WTC11 (cell line): Measurements from ENCODE around the gene PLD5. TPM values are rescaled to one million over a fixed set of nuclear protein-coding genes. Genes with fewer than 3 reads are reported as not detected.

Experiments
- ATAC-seq: fragments of 200-7000 bp; cut with Tn5 transposase; 2 replicates; pipeline ENCODE4 v1.10.0; 2021; ENCODE audit warnings: mild to moderate bottlenecking, moderate library complexity
- CTCF ChIA-PET: fragments of 300-600 bp; sonication (Branson Sonifier 250); formaldehyde crosslinking; loops from one replicate; lab custom pipeline; 2021; ENCODE audit warnings: antibody characterized with exemption; lab: Charles Lee
- POLR2A ChIA-PET: fragments of 350-600 bp; sonication (Branson Sonifier 250); formaldehyde crosslinking; loops from one replicate; lab custom pipeline; 2021; ENCODE audit warnings: antibody characterized with exemption; lab: Charles Lee
- DNase-seq: peaks from one replicate; pipeline ENCODE4 v3.0.0; 2021; ENCODE audit warnings: low spot score
- H3K27ac Mint-ChIP-seq: 2 replicates; pipeline ENCODE4 v1.8.0; 2021; ENCODE audit warnings: mixed read lengths
- H3K27me3 Mint-ChIP-seq: 2 replicates; pipeline ENCODE4 v1.8.0; 2021; ENCODE audit warnings: low read depth, mild to moderate bottlenecking, moderate library complexity, mixed read lengths
- H3K36me3 Mint-ChIP-seq: 2 replicates; pipeline ENCODE4 v1.8.0; 2021; ENCODE audit warnings: mixed read lengths
- H3K4me1 Mint-ChIP-seq: 2 replicates; pipeline ENCODE4 v1.8.0; 2022; ENCODE audit warnings: mixed read lengths
- H3K4me3 Mint-ChIP-seq: 2 replicates; pipeline ENCODE4 v1.8.0; 2021; ENCODE audit warnings: mild to moderate bottlenecking, moderate library complexity, mixed read lengths
- H3K9me3 Mint-ChIP-seq: 2 replicates; pipeline ENCODE4 v1.8.0; 2021; ENCODE audit warnings: mixed read lengths
- AFF4 ChIP-seq: sonication (generic); formaldehyde crosslinking; IDR thresholded peaks from 2 replicates; pipeline ENCODE4 v1.8.1; 2023; ENCODE audit warnings: mild to moderate bottlenecking, missing genetic modification reagents, borderline replicate concordance
- ARID4B ChIP-seq: sonication (generic); formaldehyde crosslinking; IDR thresholded peaks from 2 replicates; pipeline ENCODE4 v1.8.0; 2023; ENCODE audit warnings: missing genetic modification reagents, mild to moderate bottlenecking, borderline replicate concordance
- ATF1 ChIP-seq: sonication (generic); formaldehyde crosslinking; IDR thresholded peaks from 2 replicates; pipeline ENCODE4 v1.8.1; 2023; ENCODE audit warnings: mild to moderate bottlenecking, moderate library complexity, missing genetic modification reagents
- CTCF ChIP-seq: fragments of 200-600 bp; IDR thresholded peaks from 2 replicates; pipeline ENCODE4 v1.8.0; 2022; ENCODE audit warnings: antibody characterized with exemption
- E2F5 ChIP-seq: sonication (generic); formaldehyde crosslinking; IDR thresholded peaks from 2 replicates; pipeline ENCODE4 v1.8.1; 2022; ENCODE audit warnings: mild to moderate bottlenecking, moderate library complexity, missing genetic modification reagents
- HMGA2 ChIP-seq: fragments of 250-450 bp; sonication (Bioruptor Pico); IDR thresholded peaks from 2 replicates; pipeline ENCODE4 v1.4.0; 2021; ENCODE audit warnings: mild to moderate bottlenecking, moderate library complexity
- HMGXB4 ChIP-seq: sonication (generic); formaldehyde crosslinking; IDR thresholded peaks from 2 replicates; pipeline ENCODE4 v1.8.1; 2023; ENCODE audit warnings: mild to moderate bottlenecking, moderate library complexity, missing genetic modification reagents
- IRF2 ChIP-seq: sonication (generic); formaldehyde crosslinking; IDR thresholded peaks from 2 replicates; pipeline ENCODE4 v1.8.0; 2022; ENCODE audit warnings: low read depth, missing genetic modification reagents, borderline replicate concordance
- KAT7 ChIP-seq: sonication (generic); formaldehyde crosslinking; IDR thresholded peaks from 2 replicates; pipeline ENCODE4 v1.8.1; 2023; ENCODE audit warnings: missing genetic modification reagents, mild to moderate bottlenecking, borderline replicate concordance
- MAX ChIP-seq: sonication (generic); formaldehyde crosslinking; IDR thresholded peaks from 2 replicates; pipeline ENCODE4 v1.8.0; 2022; ENCODE audit warnings: mild to moderate bottlenecking, missing genetic modification reagents
- NFATC4 ChIP-seq: fragments of 250-450 bp; sonication (Bioruptor Pico); IDR thresholded peaks from 2 replicates; pipeline ENCODE4 v1.9.0; 2021; ENCODE audit warnings: mild to moderate bottlenecking
- NFYB ChIP-seq: sonication (generic); formaldehyde crosslinking; conservative IDR thresholded peaks from 2 replicates; pipeline ENCODE4 v1.8.0; 2022; ENCODE audit warnings: low read depth, missing genetic modification reagents
- ZBTB21 ChIP-seq: sonication (generic); formaldehyde crosslinking; IDR thresholded peaks from 2 replicates; pipeline ENCODE4 v1.8.1; 2023; ENCODE audit warnings: mild to moderate bottlenecking, missing genetic modification reagents, borderline replicate concordance
- ZNF138 ChIP-seq: sonication (generic); formaldehyde crosslinking; conservative IDR thresholded peaks from 2 replicates; pipeline ENCODE4 v1.8.1; 2022; ENCODE audit warnings: mild to moderate bottlenecking, moderate library complexity, missing genetic modification reagents
- ZNF317 ChIP-seq: sonication (generic); formaldehyde crosslinking; IDR thresholded peaks from 2 replicates; pipeline ENCODE4 v1.8.1; 2023; ENCODE audit warnings: low read depth, mild to moderate bottlenecking, moderate library complexity, missing genetic modification reagents, borderline replicate concordance
- total RNA-seq: library from RNA; stranded (reverse); gene quantifications from 3 replicates; pipeline ENCODE4 v1.2.3, GENCODE V29; 2021

Gene PLD5
- total RNA-seq, 1 experiment from 2014 or later: 6.4 TPM

- CTCF ChIA-PET: interaction anchor here (0.8 to 3.2 kb wide), 9 partner anchors 12 to 243 kb away, joined by 3 to 15 read pairs (median 4); no protein-coding TSS in a partner anchor
- no peak for DNase-seq
- Mint-ChIP-seq H3K4me3 (no peak overlapping the region), H3K27ac (no peak overlapping the region), H3K4me1 (peaks cover 54% of the 10 kb centered on the region)
- no peak for TF ChIP-seq ATF1 (CRISPR knock-in tag)
- TF ChIP-seq MAX (CRISPR knock-in tag): no peak
- TF ChIP-seq HMGXB4 (CRISPR knock-in tag): no peak
- TF ChIP-seq AFF4 (CRISPR knock-in tag): no peak
- TF ChIP-seq ZNF317 (CRISPR knock-in tag): no peak
- no peak for TF ChIP-seq HMGA2 (CRISPR knock-in tag)
- TF ChIP-seq ZNF138 (CRISPR knock-in tag): no peak
- no peak for TF ChIP-seq KAT7 (CRISPR knock-in tag)
- TF ChIP-seq, all 79 proteins: peak for 0
- POLR2A ChIA-PET: interaction anchor here (0.6 to 1.0 kb wide), 2 partner anchors 8 to 244 kb away, joined by 3 read pairs; no protein-coding TSS in a partner anchor
- ATAC-seq: no peak
- no peaks in the 10 kb centered on the region for H3K9me3 Mint-ChIP-seq
- H3K36me3 Mint-ChIP-seq: no peaks in the 10 kb centered on the region
- no peaks in the 10 kb centered on the region for H3K27me3 Mint-ChIP-seq
Measured at GRCh38 chr1:242455052-242455361, 69.5 kb downstream of the PLD5 start.

- TF ChIP-seq NFYB (CRISPR knock-in tag): no peak
- peak; percentile 46 for TF ChIP-seq CTCF
- no peaks in the 10 kb centered on the region for H3K36me3 Mint-ChIP-seq
- ChIA-PET CTCF (interaction anchor here (0.5 to 3.2 kb wide), 11 partner anchors 11 to 563 kb away, joined by 3 to 15 read pairs (median 4); no protein-coding TSS in a partner anchor), POLR2A (interaction anchor here (0.6 to 1.0 kb wide), 2 partner anchors 8 to 244 kb away, joined by 3 read pairs; no protein-coding TSS in a partner anchor)
- H3K27ac Mint-ChIP-seq: no peak overlapping the region
- DNase-seq: no peak
- H3K27me3 Mint-ChIP-seq: no peaks in the 10 kb centered on the region
- peaks cover 60% of the 10 kb centered on the region for H3K4me1 Mint-ChIP-seq
- peak; percentile 86 for ATAC-seq
- no peak overlapping the region for H3K4me3 Mint-ChIP-seq
- H3K9me3 Mint-ChIP-seq: no peaks in the 10 kb centered on the region
Measured at GRCh38 chr1:242454262-242455051, 70.0 kb downstream of the PLD5 start.

GRCh38 chr1:242452573-242452972 lies 71.9 kb downstream of the PLD5 start:
- CTCF ChIA-PET: interaction anchor here (0.9 kb wide), 1 partner anchor 454 kb away, joined by 3 read pairs; no protein-coding TSS in a partner anchor
- H3K9me3 Mint-ChIP-seq: no peaks in the 10 kb centered on the region
- no peaks in the 10 kb centered on the region for H3K27me3 Mint-ChIP-seq
- POLR2A ChIA-PET: no interaction called here
- H3K4me1 Mint-ChIP-seq: peaks cover 75% of the 10 kb centered on the region
- no peak overlapping the region for H3K27ac Mint-ChIP-seq
- ATAC-seq (no peak), DNase-seq (no peak)
- no peaks in the 10 kb centered on the region for H3K36me3 Mint-ChIP-seq
- H3K4me3 Mint-ChIP-seq: no peak overlapping the region
- TF ChIP-seq ZBTB21 (CRISPR knock-in tag) (no peak), ARID4B (CRISPR knock-in tag) (no peak), NFATC4 (CRISPR knock-in tag) (no peak), IRF2 (no peak), E2F5 (no peak)
